Peyer's patch (tissue), 4 donors: Measurements from ENCODE around the gene CCDC39.

ENCODE experiments used
- POLR2A ChIP-seq, 2 donors: fragments of 450-650 bp; IDR thresholded peaks; one replicate each; pipeline ENCODE4 v1.5.1; 2017; ENCODE audit warnings: antibody characterized with exemption in 2 of 2, mild to moderate bottlenecking in 2 of 2, moderate library complexity in 2 of 2
- TF ChIP-seq, protein P1 (sequence below), 6 experiments: fragments of 450-650 bp in 4 of 6; fragments of 200-600 bp in 2 of 6; sonication (generic) in 1 of 6; IDR thresholded peaks; one replicate each; pipeline ENCODE4 v1.5.1; 2017 to 2019; ENCODE audit warnings: antibody characterized with exemption in 6 of 6, mild to moderate bottlenecking in 3 of 6, moderate library complexity in 1 of 6

DNA sequence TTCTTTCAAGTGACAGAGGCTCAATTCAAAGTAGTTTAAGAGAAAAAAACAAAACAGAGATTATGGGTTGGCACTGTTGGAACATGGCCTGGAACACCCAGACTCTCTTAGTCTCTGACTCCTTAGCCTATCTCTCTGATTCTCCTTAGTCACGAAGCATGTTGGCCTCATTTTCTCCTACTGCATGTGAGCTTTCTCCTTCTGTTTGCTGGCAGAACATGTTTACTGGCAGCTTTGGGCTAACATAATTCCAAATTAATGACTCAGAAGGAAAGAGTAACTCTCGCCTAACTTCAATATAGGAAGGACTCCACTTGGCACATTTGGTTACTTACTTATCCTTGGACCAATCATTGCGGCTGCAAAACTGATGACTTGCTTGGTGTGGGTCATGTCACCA lies 21.7 kb upstream of the CCDC39 start:
- TF ChIP-seq, protein P1, sequence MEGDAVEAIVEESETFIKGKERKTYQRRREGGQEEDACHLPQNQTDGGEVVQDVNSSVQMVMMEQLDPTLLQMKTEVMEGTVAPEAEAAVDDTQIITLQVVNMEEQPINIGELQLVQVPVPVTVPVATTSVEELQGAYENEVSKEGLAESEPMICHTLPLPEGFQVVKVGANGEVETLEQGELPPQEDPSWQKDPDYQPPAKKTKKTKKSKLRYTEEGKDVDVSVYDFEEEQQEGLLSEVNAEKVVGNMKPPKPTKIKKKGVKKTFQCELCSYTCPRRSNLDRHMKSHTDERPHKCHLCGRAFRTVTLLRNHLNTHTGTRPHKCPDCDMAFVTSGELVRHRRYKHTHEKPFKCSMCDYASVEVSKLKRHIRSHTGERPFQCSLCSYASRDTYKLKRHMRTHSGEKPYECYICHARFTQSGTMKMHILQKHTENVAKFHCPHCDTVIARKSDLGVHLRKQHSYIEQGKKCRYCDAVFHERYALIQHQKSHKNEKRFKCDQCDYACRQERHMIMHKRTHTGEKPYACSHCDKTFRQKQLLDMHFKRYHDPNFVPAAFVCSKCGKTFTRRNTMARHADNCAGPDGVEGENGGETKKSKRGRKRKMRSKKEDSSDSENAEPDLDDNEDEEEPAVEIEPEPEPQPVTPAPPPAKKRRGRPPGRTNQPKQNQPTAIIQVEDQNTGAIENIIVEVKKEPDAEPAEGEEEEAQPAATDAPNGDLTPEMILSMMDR (IDR thresholded peaks at IDR 0.05) = no peak
- TF ChIP-seq POLR2A (IDR thresholded peaks at IDR 0.05) = no peak
